Endodermal cell (in vitro differentiated cells): ENCODE measurements around the gene DNAJC10. TPM values are rescaled to one million over a fixed set of nuclear protein-coding genes. Genes with fewer than 3 reads are reported as not detected.

Experiments used
- DNase-seq: peaks from one replicate; pipeline ENCODE4 v3.0.0-alpha.2; 2017
- H3K27ac ChIP-seq: 2 replicates; pipeline ENCODE4 v1.5.1; 2013; ENCODE audit warnings: mild to moderate bottlenecking, low read depth, low read length, moderate library complexity
- H3K27me3 ChIP-seq: 2 replicates; pipeline ENCODE4 v1.6.1; 2013; ENCODE audit warnings: mild to moderate bottlenecking, low read length, moderate library complexity; ENCODE audit not compliant: insufficient read depth, control insufficient read depth, poor library complexity, severe bottlenecking
- H3K36me3 ChIP-seq: 2 replicates; pipeline ENCODE4 v1.7.0; 2013; ENCODE audit warnings: mild to moderate bottlenecking, low read length, moderate library complexity; ENCODE audit not compliant: control insufficient read depth, insufficient read depth
- H3K4me1 ChIP-seq: one replicate; pipeline ENCODE4 v1.7.0; 2013; ENCODE audit warnings: low read length; ENCODE audit not compliant: control insufficient read depth, insufficient read depth
- H3K4me3 ChIP-seq: 2 replicates; pipeline ENCODE4 v1.5.1; 2013; ENCODE audit warnings: mild to moderate bottlenecking, low read length, moderate library complexity
- H3K9ac ChIP-seq: 2 replicates; pipeline ENCODE4 v1.6.1; 2013; ENCODE audit warnings: mild to moderate bottlenecking, low read length, moderate library complexity; ENCODE audit not compliant: poor library complexity, severe bottlenecking; ENCODE audit errors: extremely low read depth
- H3K9me3 ChIP-seq: 2 replicates; pipeline ENCODE4 v1.6.1; 2013; ENCODE audit warnings: mild to moderate bottlenecking, low read length, moderate library complexity; ENCODE audit not compliant: control insufficient read depth
- H3K27ac Mint-ChIP-seq: 2 replicates; pipeline ENCODE4 v1.8.0; 2020; ENCODE audit warnings: mixed read lengths
- H3K27me3 Mint-ChIP-seq: 2 replicates; pipeline ENCODE4 v1.8.0; 2021; ENCODE audit warnings: mild to moderate bottlenecking, mixed read lengths; ENCODE audit not compliant: insufficient read depth
- H3K36me3 Mint-ChIP-seq: 2 replicates; pipeline ENCODE4 v1.8.0; 2020; ENCODE audit warnings: low read depth, mixed read lengths
- H3K4me1 Mint-ChIP-seq: 2 replicates; pipeline ENCODE4 v1.8.0; 2020; ENCODE audit warnings: mixed read lengths
- H3K4me3 Mint-ChIP-seq: 2 replicates; pipeline ENCODE4 v1.8.0; 2020; ENCODE audit warnings: mild to moderate bottlenecking, moderate library complexity, mixed read lengths
- H3K9me3 Mint-ChIP-seq: 2 replicates; pipeline ENCODE4 v1.8.0; 2020; ENCODE audit warnings: mild to moderate bottlenecking, mixed read lengths
- WGBS, 2 experiments: methylation state at CpG; one replicate each; pipeline versions ENCODE4 v1.1.5 to v1.1.7; 2013; ENCODE audit warnings: missing lambda C conversion rate in 2 of 2, mixed read lengths in 1 of 2; ENCODE audit not compliant: insufficient coverage in 1 of 2, insufficient read length in 1 of 2; 5-methylcytosine and 5-hydroxymethylcytosine counted together
- long read RNA-seq, 4 experiments: library from polyadenylated mRNA in 2 of 4; library from RNA in 1 of 4; library from capped mRNA in 1 of 4; stranded (forward) in 3 of 4; unstranded in 1 of 4; transcript quantifications; one replicate each; pipeline ENCODE4 v2.0.0, GENCODE V29; 2020 to 2021; ENCODE audit warnings: inconsistent platforms in 1 of 4
- polyA plus RNA-seq, 2 experiments: library from polyadenylated mRNA; stranded (reverse); fragments of 50-300 nt; gene quantifications; one replicate each; pipeline ENCODE4 v1.2.3, GENCODE V29; 2013
- total RNA-seq, 2 donors: library from RNA; stranded (reverse); fragmentation: NEBNext Ultra II Directional in 1 of 2; extraction: Animal tissue kit (Norgen Biotek cat#: 25700) in 1 of 2; gene quantifications; 2 replicates in 1 of 2; 3 replicates in 1 of 2; pipeline ENCODE4 v1.2.1, GENCODE V29; 2021
- TF ChIP-seq, protein P1 (sequence below): fragments of 200-600 bp; sonication (generic); conservative IDR thresholded peaks from 2 replicates; pipeline ENCODE4 v1.5.0; 2021; ENCODE audit warnings: antibody characterized with exemption, mild to moderate bottlenecking

Gene DNAJC10, protein sequence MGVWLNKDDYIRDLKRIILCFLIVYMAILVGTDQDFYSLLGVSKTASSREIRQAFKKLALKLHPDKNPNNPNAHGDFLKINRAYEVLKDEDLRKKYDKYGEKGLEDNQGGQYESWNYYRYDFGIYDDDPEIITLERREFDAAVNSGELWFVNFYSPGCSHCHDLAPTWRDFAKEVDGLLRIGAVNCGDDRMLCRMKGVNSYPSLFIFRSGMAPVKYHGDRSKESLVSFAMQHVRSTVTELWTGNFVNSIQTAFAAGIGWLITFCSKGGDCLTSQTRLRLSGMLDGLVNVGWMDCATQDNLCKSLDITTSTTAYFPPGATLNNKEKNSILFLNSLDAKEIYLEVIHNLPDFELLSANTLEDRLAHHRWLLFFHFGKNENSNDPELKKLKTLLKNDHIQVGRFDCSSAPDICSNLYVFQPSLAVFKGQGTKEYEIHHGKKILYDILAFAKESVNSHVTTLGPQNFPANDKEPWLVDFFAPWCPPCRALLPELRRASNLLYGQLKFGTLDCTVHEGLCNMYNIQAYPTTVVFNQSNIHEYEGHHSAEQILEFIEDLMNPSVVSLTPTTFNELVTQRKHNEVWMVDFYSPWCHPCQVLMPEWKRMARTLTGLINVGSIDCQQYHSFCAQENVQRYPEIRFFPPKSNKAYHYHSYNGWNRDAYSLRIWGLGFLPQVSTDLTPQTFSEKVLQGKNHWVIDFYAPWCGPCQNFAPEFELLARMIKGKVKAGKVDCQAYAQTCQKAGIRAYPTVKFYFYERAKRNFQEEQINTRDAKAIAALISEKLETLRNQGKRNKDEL
- total RNA-seq: 100 to 1,000 TPM; 212 to 232 TPM
- 74.6 TPM for polyA plus RNA-seq (2013, experiment 1 of 2)
- polyA plus RNA-seq (2013, experiment 2 of 2): 68.4 TPM
- long read RNA-seq, experiment 1, full-length matches to known transcripts: 21 of 84 reads
- long read RNA-seq, experiment 1, partial matches to known transcripts: 27 of 84 reads
- long read RNA-seq, experiment 1, other reads (novel, unspliced or antisense): 36 of 84 reads
- long read RNA-seq, experiment 2, full-length matches to known transcripts: 264 of 371 reads
- long read RNA-seq, experiment 2, partial matches to known transcripts: 50 of 371 reads
- long read RNA-seq, experiment 2, other reads (novel, unspliced or antisense): 57 of 371 reads
- long read RNA-seq, experiment 3, full-length matches to known transcripts: 514 of 654 reads
- long read RNA-seq, experiment 3, partial matches to known transcripts: 61 of 654 reads
- long read RNA-seq, experiment 3, other reads (novel, unspliced or antisense): 79 of 654 reads
- long read RNA-seq, experiment 4, full-length matches to known transcripts: 19 of 44 reads
- long read RNA-seq, experiment 4, partial matches to known transcripts: 18 of 44 reads
- long read RNA-seq, experiment 4, other reads (novel, unspliced or antisense): 7 of 44 reads

- Histone ChIP-seq H3K4me3 (peak within 1 kb of the TSS; percentile 92), H3K27me3 (no peaks in the 10 kb centered on the region), H3K9ac (peak within 1 kb of the TSS; percentile 73), H3K36me3 (peaks cover 30% of the 10 kb centered on the region), H3K9me3 (no peaks in the 10 kb centered on the region), H3K27ac (peak within 1 kb of the TSS; percentile 22), H3K4me1 (no peaks in the 10 kb centered on the region)
- Mint-ChIP-seq H3K27ac (no peak within 1 kb of the TSS), H3K4me3 (no peak within 1 kb of the TSS), H3K36me3 (peaks cover 10% of the 10 kb centered on the region), H3K9me3 (no peaks in the 10 kb centered on the region), H3K27me3 (no peaks in the 10 kb centered on the region), H3K4me1 (peaks cover 8% of the 10 kb centered on the region)
- WGBS, 2 experiments: 0% methylated on average over 13 to 69 of the region's 69 CpGs
- DNase-seq: peak; percentile 97
- TF ChIP-seq, protein P1, sequence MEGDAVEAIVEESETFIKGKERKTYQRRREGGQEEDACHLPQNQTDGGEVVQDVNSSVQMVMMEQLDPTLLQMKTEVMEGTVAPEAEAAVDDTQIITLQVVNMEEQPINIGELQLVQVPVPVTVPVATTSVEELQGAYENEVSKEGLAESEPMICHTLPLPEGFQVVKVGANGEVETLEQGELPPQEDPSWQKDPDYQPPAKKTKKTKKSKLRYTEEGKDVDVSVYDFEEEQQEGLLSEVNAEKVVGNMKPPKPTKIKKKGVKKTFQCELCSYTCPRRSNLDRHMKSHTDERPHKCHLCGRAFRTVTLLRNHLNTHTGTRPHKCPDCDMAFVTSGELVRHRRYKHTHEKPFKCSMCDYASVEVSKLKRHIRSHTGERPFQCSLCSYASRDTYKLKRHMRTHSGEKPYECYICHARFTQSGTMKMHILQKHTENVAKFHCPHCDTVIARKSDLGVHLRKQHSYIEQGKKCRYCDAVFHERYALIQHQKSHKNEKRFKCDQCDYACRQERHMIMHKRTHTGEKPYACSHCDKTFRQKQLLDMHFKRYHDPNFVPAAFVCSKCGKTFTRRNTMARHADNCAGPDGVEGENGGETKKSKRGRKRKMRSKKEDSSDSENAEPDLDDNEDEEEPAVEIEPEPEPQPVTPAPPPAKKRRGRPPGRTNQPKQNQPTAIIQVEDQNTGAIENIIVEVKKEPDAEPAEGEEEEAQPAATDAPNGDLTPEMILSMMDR: peak; percentile 18
Measured at GRCh38 chr2:182715892-182716649, at the start of gene DNAJC10. DNAJC10 (plus strand) TSS chr2:182716257; CDS start chr2:182718087, 1,830 bp downstream.

GRCh38 chr2:182666674-182667314 is 49.3 kb upstream of the DNAJC10 start:
- H3K27ac Mint-ChIP-seq: no peak overlapping the region
- Histone ChIP-seq H3K27me3 (no peaks in the 10 kb centered on the region), H3K4me1 (peaks cover 4% of the 10 kb centered on the region), H3K4me3 (no peak overlapping the region), H3K9me3 (no peaks in the 10 kb centered on the region), H3K9ac (no peak overlapping the region), H3K27ac (no peak overlapping the region), H3K36me3 (no peaks in the 10 kb centered on the region)
- no peak overlapping the region for H3K4me3 Mint-ChIP-seq
- H3K27me3 Mint-ChIP-seq: no peaks in the 10 kb centered on the region
- TF ChIP-seq, protein P1: peak; percentile 77
- no peaks in the 10 kb centered on the region for H3K9me3 Mint-ChIP-seq
- H3K4me1 Mint-ChIP-seq: peaks cover 16% of the 10 kb centered on the region
- H3K36me3 Mint-ChIP-seq: no peaks in the 10 kb centered on the region
- 82 to 100% methylated on average over 1 of the region's 1 CpG for WGBS, 2 experiments
- no peak for DNase-seq
